Measurements from ENCODE around the gene IL23R.

- TF ChIP-seq, protein P1, sequence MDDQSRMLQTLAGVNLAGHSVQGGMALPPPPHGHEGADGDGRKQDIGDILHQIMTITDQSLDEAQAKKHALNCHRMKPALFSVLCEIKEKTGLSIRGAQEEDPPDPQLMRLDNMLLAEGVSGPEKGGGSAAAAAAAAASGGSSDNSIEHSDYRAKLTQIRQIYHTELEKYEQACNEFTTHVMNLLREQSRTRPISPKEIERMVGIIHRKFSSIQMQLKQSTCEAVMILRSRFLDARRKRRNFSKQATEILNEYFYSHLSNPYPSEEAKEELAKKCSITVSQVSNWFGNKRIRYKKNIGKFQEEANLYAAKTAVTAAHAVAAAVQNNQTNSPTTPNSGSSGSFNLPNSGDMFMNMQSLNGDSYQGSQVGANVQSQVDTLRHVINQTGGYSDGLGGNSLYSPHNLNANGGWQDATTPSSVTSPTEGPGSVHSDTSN (CRISPR knock-in tag; IDR thresholded peaks at IDR 0.05; ENCODE audit: borderline replicate concordance), result no peak
- TF ChIP-seq ZNF605 (CRISPR knock-in tag; IDR thresholded peaks at IDR 0.05), result no peak
- TF ChIP-seq ZNF564 (CRISPR knock-in tag; IDR thresholded peaks at IDR 0.05), result no peak
- TF ChIP-seq ZNF883 (CRISPR knock-in tag; IDR thresholded peaks at IDR 0.05; ENCODE audit: not compliant biosample characterization), result no peak
- no peak for TF ChIP-seq ZNF512B (CRISPR knock-in tag; IDR thresholded peaks at IDR 0.05; ENCODE audit: borderline replicate concordance)
- no peak for TF ChIP-seq ZHX2 (IDR thresholded peaks at IDR 0.05; ENCODE audit: low read depth)
- TF ChIP-seq ZHX2 (CRISPR knock-in tag; IDR thresholded peaks at IDR 0.05; ENCODE audit: borderline replicate concordance), result no peak
- TF ChIP-seq TBL1XR1 (IDR thresholded peaks at IDR 0.05; ENCODE audit: borderline replicate concordance, low read length, partially characterized antibody), result no peak
- TF ChIP-seq MEIS1 (CRISPR knock-in tag; IDR thresholded peaks at IDR 0.05; ENCODE audit: borderline replicate concordance), result no peak
- TF ChIP-seq MYC (CRISPR knock-in tag; IDR thresholded peaks at IDR 0.05; ENCODE audit: borderline replicate concordance), result no peak
- no peak for TF ChIP-seq MTA1 (CRISPR knock-in tag; IDR thresholded peaks at IDR 0.05; ENCODE audit: borderline replicate concordance)
- TF ChIP-seq ARNT (IDR thresholded peaks at IDR 0.05), result no peak
- TF ChIP-seq, protein P2, sequence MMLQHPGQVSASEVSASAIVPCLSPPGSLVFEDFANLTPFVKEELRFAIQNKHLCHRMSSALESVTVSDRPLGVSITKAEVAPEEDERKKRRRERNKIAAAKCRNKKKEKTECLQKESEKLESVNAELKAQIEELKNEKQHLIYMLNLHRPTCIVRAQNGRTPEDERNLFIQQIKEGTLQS (CRISPR knock-in tag; IDR thresholded peaks at IDR 0.05), result no peak
- TF ChIP-seq JUND (CRISPR knock-in tag; IDR thresholded peaks at IDR 0.05), result no peak
- no peak for TF ChIP-seq EZH2 (conservative IDR thresholded peaks at IDR 0.05; ENCODE audit: low read depth, low read length)
Observed at GRCh38 chr1:67190410-67190809, 24.2 kb downstream of the IL23R start.
